ENCODE data around the gene SLC25A42. TPM values are rescaled to one million over a fixed set of nuclear protein-coding genes. Genes with fewer than 3 reads are reported as not detected.

The SLC25A42 gene
- total and polyA plus RNA-seq, 3 donors from 2014 or later = 14.0 to 14.7 (median 14.3) TPM

GRCh38 chr19:19026299-19026971, 37.4 kb upstream of the SLC25A42 start:
- Histone ChIP-seq H3K36me3 (ENCODE audit: low read depth, missing control alignments) (no peaks in the 10 kb centered on the region), H3K9me3 (no peaks in the 10 kb centered on the region), H3K27ac (no peak overlapping the region), H3K4me3 (no peak overlapping the region), H3K4me1 (no peaks in the 10 kb centered on the region), H3K27me3 (no peaks in the 10 kb centered on the region)
- peak; percentile 49 for DNase-seq
- TF ChIP-seq CTCF (IDR thresholded peaks at IDR 0.05) (no peak), POLR2A (IDR thresholded peaks at IDR 0.05) (no peak)
- 66 to 77% methylated on average over 10 of the region's 10 CpGs for WGBS, 2 donors
- intact Hi-C loops (cut with DNase I; ENCODE audit: low total_unique reads) = no loop called here

GRCh38 chr19:19027228-19027627, 36.6 kb upstream of the SLC25A42 start:
- TF ChIP-seq POLR2A (IDR thresholded peaks at IDR 0.05) = no peak
- no peak for TF ChIP-seq CTCF (IDR thresholded peaks at IDR 0.05)
- no peaks in the 10 kb centered on the region for H3K9me3 ChIP-seq
- 88 to 92% methylated on average over 4 of the region's 4 CpGs for WGBS, 2 donors
- intact Hi-C loops (cut with DNase I; ENCODE audit: low total_unique reads) = no loop called here
- peaks cover 5% of the 10 kb centered on the region for H3K4me1 ChIP-seq
- no peaks in the 10 kb centered on the region for H3K36me3 ChIP-seq (ENCODE audit: low read depth, missing control alignments)
- no peak overlapping the region for H3K27ac ChIP-seq
- H3K27me3 ChIP-seq = no peaks in the 10 kb centered on the region
- H3K4me3 ChIP-seq = no peak overlapping the region
- no peak for DNase-seq

GRCh38 chr19:19028526-19028925, 35.3 kb upstream of the SLC25A42 start:
- H3K4me1 ChIP-seq = peaks cover 10% of the 10 kb centered on the region
- H3K27ac ChIP-seq = no peak overlapping the region
- TF ChIP-seq CTCF (IDR thresholded peaks at IDR 0.05) = no peak
- no peak for TF ChIP-seq POLR2A (IDR thresholded peaks at IDR 0.05)
- 87 to 92% methylated on average over 8 to 9 of the region's 9 CpGs for WGBS, 2 donors
- no peak overlapping the region for H3K4me3 ChIP-seq
- DNase-seq = no peak
- H3K9me3 ChIP-seq = no peaks in the 10 kb centered on the region
- intact Hi-C loops (cut with DNase I; ENCODE audit: low total_unique reads) = no loop called here
- H3K27me3 ChIP-seq = no peaks in the 10 kb centered on the region
- no peaks in the 10 kb centered on the region for H3K36me3 ChIP-seq (ENCODE audit: low read depth, missing control alignments)

GRCh38 chr19:19031891-19032290, 31.9 kb upstream of the SLC25A42 start:
- H3K27ac ChIP-seq = no peak overlapping the region
- peaks cover 18% of the 10 kb centered on the region for H3K4me1 ChIP-seq
- no peak for DNase-seq
- TF ChIP-seq POLR2A (IDR thresholded peaks at IDR 0.05) = no peak
- no peak for TF ChIP-seq CTCF (IDR thresholded peaks at IDR 0.05)
- no peaks in the 10 kb centered on the region for H3K27me3 ChIP-seq
- H3K4me3 ChIP-seq = peak overlapping the region in 1 of 2 donors; percentile 90
- H3K36me3 ChIP-seq (ENCODE audit: low read depth, missing control alignments) = no peaks in the 10 kb centered on the region
- no peaks in the 10 kb centered on the region for H3K9me3 ChIP-seq
- 52 to 64% methylated on average over 5 of the region's 5 CpGs for WGBS, 2 donors
- intact Hi-C loops (cut with DNase I; ENCODE audit: low total_unique reads) = no loop called here
